ENCODE results near the gene VPREB3.

DNA sequence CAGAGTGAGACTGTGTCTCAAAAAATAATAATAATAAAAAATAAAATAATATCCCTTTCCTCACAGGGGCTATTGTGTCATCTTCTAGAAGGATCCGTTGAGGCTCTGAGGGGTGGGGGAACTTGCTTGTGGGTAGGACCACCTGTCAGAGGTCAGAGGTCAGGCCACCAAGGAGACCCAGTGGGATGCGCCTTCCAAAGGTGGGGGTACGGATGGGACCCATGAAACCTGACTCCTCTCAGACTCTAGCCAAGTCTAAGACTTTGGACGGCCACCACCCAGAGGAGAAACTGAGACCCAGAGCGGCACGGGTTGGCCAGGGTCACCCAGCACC is 18.1 kb upstream of the VPREB3 start:
- TF ChIP-seq POLR2A (IDR thresholded peaks at IDR 0.05) (no peak), POLR2AphosphoS5 (IDR thresholded peaks at IDR 0.05) (no peak), EP300 (IDR thresholded peaks at IDR 0.05) (no peak)
- TF ChIP-seq, protein P1, sequence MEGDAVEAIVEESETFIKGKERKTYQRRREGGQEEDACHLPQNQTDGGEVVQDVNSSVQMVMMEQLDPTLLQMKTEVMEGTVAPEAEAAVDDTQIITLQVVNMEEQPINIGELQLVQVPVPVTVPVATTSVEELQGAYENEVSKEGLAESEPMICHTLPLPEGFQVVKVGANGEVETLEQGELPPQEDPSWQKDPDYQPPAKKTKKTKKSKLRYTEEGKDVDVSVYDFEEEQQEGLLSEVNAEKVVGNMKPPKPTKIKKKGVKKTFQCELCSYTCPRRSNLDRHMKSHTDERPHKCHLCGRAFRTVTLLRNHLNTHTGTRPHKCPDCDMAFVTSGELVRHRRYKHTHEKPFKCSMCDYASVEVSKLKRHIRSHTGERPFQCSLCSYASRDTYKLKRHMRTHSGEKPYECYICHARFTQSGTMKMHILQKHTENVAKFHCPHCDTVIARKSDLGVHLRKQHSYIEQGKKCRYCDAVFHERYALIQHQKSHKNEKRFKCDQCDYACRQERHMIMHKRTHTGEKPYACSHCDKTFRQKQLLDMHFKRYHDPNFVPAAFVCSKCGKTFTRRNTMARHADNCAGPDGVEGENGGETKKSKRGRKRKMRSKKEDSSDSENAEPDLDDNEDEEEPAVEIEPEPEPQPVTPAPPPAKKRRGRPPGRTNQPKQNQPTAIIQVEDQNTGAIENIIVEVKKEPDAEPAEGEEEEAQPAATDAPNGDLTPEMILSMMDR (IDR thresholded peaks at IDR 0.05), result no peak
